WTC11 (cell line): ENCODE data around the gene ERP44.

ENCODE experiments used
- ATF3 ChIP-seq: sonication (generic); formaldehyde crosslinking; conservative IDR thresholded peaks from 2 replicates; pipeline ENCODE4 v1.8.1; 2022; ENCODE audit warnings: mild to moderate bottlenecking, missing genetic modification reagents
- CREM ChIP-seq: sonication (generic); formaldehyde crosslinking; IDR thresholded peaks from 2 replicates; pipeline ENCODE4 v1.8.1; 2022; ENCODE audit warnings: mild to moderate bottlenecking, missing genetic modification reagents, moderate library complexity
- CTCF ChIP-seq: fragments of 200-600 bp; IDR thresholded peaks from 2 replicates; pipeline ENCODE4 v1.8.0; 2022; ENCODE audit warnings: antibody characterized with exemption
- E2F5 ChIP-seq: sonication (generic); formaldehyde crosslinking; IDR thresholded peaks from 2 replicates; pipeline ENCODE4 v1.8.1; 2022; ENCODE audit warnings: mild to moderate bottlenecking, moderate library complexity, missing genetic modification reagents
- ESRRA ChIP-seq: sonication (generic); formaldehyde crosslinking; IDR thresholded peaks from 2 replicates; pipeline ENCODE4 v1.8.1; 2022; ENCODE audit warnings: mild to moderate bottlenecking, missing genetic modification reagents, borderline replicate concordance
- FOXK1 ChIP-seq: sonication (generic); formaldehyde crosslinking; IDR thresholded peaks from 2 replicates; pipeline ENCODE4 v1.8.0; 2022; ENCODE audit warnings: mild to moderate bottlenecking, moderate library complexity, missing genetic modification reagents
- MLX ChIP-seq: sonication (generic); formaldehyde crosslinking; IDR thresholded peaks from 2 replicates; pipeline ENCODE4 v1.8.1; 2023; ENCODE audit warnings: mild to moderate bottlenecking, missing genetic modification reagents, moderate library complexity
- NR2C2 ChIP-seq: sonication (generic); formaldehyde crosslinking; IDR thresholded peaks from 2 replicates; pipeline ENCODE4 v1.8.0; 2022; ENCODE audit warnings: mild to moderate bottlenecking, missing genetic modification reagents
- PREB ChIP-seq: sonication (generic); formaldehyde crosslinking; IDR thresholded peaks from 2 replicates; pipeline ENCODE4 v1.8.1; 2022; ENCODE audit warnings: mild to moderate bottlenecking, missing genetic modification reagents, moderate library complexity, borderline replicate concordance
- SMAD3 ChIP-seq: sonication (generic); formaldehyde crosslinking; IDR thresholded peaks from 2 replicates; pipeline ENCODE4 v1.8.0; 2022; ENCODE audit warnings: missing genetic modification reagents, mild to moderate bottlenecking, borderline replicate concordance
- ZNF317 ChIP-seq: sonication (generic); formaldehyde crosslinking; IDR thresholded peaks from 2 replicates; pipeline ENCODE4 v1.8.1; 2023; ENCODE audit warnings: low read depth, mild to moderate bottlenecking, moderate library complexity, missing genetic modification reagents, borderline replicate concordance

GRCh38 chr9:99962680-99963261, 136.0 kb downstream of the ERP44 start:
- TF ChIP-seq SMAD3 (CRISPR knock-in tag) (no peak), MLX (CRISPR knock-in tag) (no peak), NR2C2 (CRISPR knock-in tag) (no peak), PREB (CRISPR knock-in tag) (no peak), ESRRA (CRISPR knock-in tag) (no peak), CTCF (no peak), ATF3 (CRISPR knock-in tag) (no peak), FOXK1 (CRISPR knock-in tag) (no peak), ZNF317 (CRISPR knock-in tag) (no peak), E2F5 (CRISPR knock-in tag) (no peak), CREM (CRISPR knock-in tag) (no peak)
